MM.1S (cell line): ENCODE data around the gene IKBKE.

ENCODE experiments used
- EZH2phosphoT487 ChIP-seq: fragments of 300-600 bp; sonication (generic); IDR thresholded peaks from 2 replicates; pipeline ENCODE4 v1.6.1; 2018; ENCODE audit warnings: antibody characterized with exemption, low read length
- TF ChIP-seq, protein P1 (sequence below): fragments of 300-600 bp; sonication (generic); IDR thresholded peaks from 2 replicates; pipeline ENCODE4 v1.5.1; 2016; ENCODE audit warnings: antibody characterized with exemption, low read length, mixed read lengths

DNA sequence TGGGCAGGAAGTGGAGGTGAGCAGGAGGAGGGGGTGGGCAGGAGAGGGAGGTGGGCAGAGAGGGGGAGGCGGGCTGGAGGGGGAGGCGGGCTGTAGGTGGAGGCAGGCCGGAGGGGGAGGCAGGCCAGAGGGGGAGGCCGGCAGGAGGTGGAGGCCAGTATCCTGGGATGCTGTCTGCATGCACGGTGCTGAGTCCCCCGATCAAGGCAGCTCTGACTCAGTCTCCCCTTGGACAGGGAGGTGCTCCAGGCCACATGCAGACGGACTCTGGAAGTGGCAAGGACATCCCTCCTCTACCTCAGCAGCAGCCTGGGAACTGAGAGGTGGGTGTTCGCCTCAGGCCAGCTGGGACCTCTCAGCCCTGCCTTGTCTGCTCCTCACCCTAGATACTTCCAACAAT is 9.9 kb downstream of the IKBKE start:
- TF ChIP-seq, protein P1, sequence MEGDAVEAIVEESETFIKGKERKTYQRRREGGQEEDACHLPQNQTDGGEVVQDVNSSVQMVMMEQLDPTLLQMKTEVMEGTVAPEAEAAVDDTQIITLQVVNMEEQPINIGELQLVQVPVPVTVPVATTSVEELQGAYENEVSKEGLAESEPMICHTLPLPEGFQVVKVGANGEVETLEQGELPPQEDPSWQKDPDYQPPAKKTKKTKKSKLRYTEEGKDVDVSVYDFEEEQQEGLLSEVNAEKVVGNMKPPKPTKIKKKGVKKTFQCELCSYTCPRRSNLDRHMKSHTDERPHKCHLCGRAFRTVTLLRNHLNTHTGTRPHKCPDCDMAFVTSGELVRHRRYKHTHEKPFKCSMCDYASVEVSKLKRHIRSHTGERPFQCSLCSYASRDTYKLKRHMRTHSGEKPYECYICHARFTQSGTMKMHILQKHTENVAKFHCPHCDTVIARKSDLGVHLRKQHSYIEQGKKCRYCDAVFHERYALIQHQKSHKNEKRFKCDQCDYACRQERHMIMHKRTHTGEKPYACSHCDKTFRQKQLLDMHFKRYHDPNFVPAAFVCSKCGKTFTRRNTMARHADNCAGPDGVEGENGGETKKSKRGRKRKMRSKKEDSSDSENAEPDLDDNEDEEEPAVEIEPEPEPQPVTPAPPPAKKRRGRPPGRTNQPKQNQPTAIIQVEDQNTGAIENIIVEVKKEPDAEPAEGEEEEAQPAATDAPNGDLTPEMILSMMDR, result no peak
- TF ChIP-seq EZH2phosphoT487, result no peak
